Erythroblast (primary cell): ENCODE measurements around the gene AGPAT2.
"Not testable (repeated sequence)": the region's sequence is repeated elsewhere in the genome, so short reads cannot be mapped to it uniquely, and the experiment has no call there.

Experiments
- DNase-seq, 2 experiments: peaks; one replicate each; lab custom pipeline; 2025; lab: John Stamatoyannopoulos, UW
- GATA1 ChIP-seq: IDR thresholded peaks from 2 replicates; pipeline ENCODE4 v1.6.1; 2011; ENCODE audit warnings: low read depth, mild to moderate bottlenecking, control low read depth, low read length, moderate library complexity
- POLR2A ChIP-seq: IDR thresholded peaks from 2 replicates; pipeline ENCODE4 v1.6.1; 2011; ENCODE audit warnings: mild to moderate bottlenecking, low read length

AGPAT2 gene

GRCh38 chr9:136644593-136645351 lies 42.5 kb downstream of the AGPAT2 start:
- TF ChIP-seq POLR2A (no peak), GATA1 (no peak)
- DNase-seq: peak in 1 of 2 experiments; percentile 50

GRCh38 chr9:136644343-136644592 lies 43.0 kb downstream of the AGPAT2 start:
- TF ChIP-seq POLR2A (no peak), GATA1 (no peak)
- peak; percentile 89 to 91 for DNase-seq

- DNase-seq: no peak
- TF ChIP-seq GATA1: no peak
- no peak for TF ChIP-seq POLR2A
These were observed 43.5 kb downstream of the AGPAT2 start for GRCh38 chr9:136643596-136644342.

GRCh38 chr9:136642439-136642921 lies 44.8 kb downstream of the AGPAT2 start:
- no peak for DNase-seq
- no peak for TF ChIP-seq GATA1
- TF ChIP-seq POLR2A: no peak

- DNase-seq: no peak
These were observed 46.8 kb downstream of the AGPAT2 start for GRCh38 chr9:136640171-136641111.

GRCh38 chr9:136634904-136635303 lies 52.4 kb downstream of the AGPAT2 start:
- DNase-seq: no peak
- TF ChIP-seq GATA1: no peak
- TF ChIP-seq POLR2A: no peak

More at GRCh38 chr9:136640171-136641111, 46.8 kb downstream of the AGPAT2 start:
- TF ChIP-seq POLR2A: no peak
- no peak for TF ChIP-seq GATA1

GRCh38 chr9:136632491-136633106 lies 54.7 kb downstream of the AGPAT2 start:
- not testable (repeated sequence) for DNase-seq

GRCh38 chr9:136632072-136632471 lies 55.2 kb downstream of the AGPAT2 start:
- not testable (repeated sequence) for DNase-seq

GRCh38 chr9:136631038-136632000 lies 55.9 kb downstream of the AGPAT2 start:
- no peak for TF ChIP-seq GATA1
- TF ChIP-seq POLR2A: no peak
- DNase-seq: peak; percentile 72 to 77

- DNase-seq: no peak
- TF ChIP-seq POLR2A: no peak
- no peak for TF ChIP-seq GATA1
These were observed 56.6 kb downstream of the AGPAT2 start for GRCh38 chr9:136630662-136630992.

- TF ChIP-seq GATA1 (no peak), POLR2A (no peak)
- no peak for DNase-seq
These were observed 57.2 kb downstream of the AGPAT2 start for GRCh38 chr9:136629879-136630661.
